Activated effector memory CD4-positive, alpha-beta T cell treated with Interleukin-2 at 50 U/mL for 16 hours (primary cell): ENCODE data around the gene MED12.
A peak's percentile ranks its signal among the peaks of the same experiment; 100 is the strongest.

Experiments
- DNase-seq: peaks from one replicate; pipeline ENCODE4 v3.0.0-alpha.2; 2020

Gene MED12

DNA sequence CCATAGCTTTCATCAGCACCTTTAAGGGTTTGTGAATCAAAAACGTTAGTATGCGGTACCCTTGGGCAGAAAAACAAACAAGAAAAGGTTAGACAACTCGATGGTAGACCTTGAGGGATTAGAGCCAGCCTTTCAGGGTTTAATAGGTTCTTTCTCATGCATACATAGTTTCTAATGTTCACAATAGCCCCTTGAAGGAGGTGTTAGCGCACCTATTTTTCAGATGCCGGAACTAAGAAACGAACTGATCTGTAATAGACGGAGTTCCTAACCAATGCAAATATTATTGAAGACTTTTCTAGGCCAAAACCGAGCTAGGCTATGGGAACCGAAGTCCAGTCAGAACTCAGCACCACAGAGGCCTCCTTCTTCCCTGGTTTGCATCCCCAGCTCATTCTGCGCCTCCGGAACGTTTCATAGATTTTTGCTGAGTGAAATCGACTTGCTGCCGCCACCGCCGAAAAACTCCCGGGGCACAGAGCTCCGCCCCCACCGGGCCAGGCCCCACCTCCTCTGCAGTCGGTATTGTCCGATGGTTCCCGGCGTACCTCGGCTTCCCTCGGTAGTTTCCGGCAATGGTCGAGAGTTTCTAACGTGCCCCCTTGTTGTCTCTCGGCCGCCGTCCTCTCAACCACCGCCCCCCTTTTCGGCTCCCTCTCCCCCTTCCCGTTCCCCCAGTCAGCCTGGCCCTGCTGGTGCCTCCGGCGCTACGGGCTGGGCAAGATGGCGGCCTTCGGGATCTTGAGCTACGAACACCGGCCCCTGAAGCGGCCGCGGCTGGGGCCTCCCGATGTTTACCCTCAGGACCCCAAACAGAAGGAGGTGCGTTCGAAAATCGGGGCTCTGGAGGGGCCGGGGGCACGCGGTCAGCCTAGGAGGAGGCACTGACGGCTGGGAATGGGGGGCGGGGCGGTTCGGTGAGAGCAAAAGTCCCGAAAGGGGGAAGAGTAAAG lies at the start of gene MED12:
Gene MED12, plus strand, starts transcription at position 565 of the 953 bp plus-strand sequence. Its CDS starts 159 bp downstream, at position 724.
- peak; percentile 70 for DNase-seq

DNA sequence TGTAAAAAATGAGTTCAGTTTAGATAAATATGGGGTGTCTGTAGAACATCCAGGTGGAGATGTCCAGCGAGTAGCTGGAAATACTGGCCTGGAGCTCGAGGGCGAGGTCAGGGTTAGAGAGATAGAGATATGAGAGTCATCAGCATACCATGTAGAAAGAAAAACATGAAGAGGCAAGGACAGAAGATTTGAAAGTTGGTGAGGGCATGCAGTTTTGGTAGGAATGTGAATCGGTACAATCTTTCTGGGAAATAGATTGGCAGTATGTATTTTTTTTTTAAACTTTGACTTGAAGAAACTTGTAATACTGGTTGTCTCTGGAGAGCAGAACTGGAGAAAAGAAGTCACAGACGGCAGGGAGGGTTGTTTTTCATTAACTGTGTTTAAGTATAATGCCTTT lies 47.9 kb upstream of the MED12 start:
- no peak for DNase-seq

DNA sequence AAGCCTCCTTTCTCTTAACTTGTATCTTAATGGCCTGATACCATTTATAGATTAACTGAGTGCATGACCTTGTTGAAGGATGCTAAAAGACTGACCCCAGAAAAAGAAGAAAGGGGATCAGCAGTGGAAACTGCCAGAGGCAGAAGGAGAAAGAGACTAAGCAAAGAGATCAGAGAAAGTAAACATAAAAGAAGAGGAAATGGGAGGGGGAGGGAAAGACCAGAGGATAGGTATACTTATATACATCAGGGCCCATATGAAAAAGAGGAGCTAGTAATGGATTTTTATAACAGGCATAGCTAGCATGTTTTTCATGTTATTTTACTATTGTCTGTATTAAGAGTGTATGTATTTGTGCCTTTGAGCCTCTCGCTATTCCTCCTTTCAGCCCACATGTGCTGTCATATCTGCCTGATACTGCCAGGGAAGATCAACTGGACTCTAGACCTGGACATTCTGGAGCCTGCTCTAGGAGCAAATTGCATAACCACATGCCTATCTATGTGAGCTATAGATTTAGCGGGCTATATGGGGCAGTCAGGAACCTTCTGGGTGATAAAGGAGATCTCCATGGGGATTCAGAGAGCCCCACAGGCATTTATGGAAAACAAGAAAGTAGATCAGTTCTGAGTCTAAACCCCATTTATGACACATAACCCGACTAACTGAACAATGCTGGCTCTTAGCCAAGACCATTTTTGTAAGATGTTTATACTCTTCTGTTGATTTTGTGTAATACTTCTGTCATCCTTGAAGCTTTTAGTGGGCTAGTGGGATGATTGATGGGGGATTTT lies 36.9 kb upstream of the MED12 start:
- DNase-seq, result no peak

DNA sequence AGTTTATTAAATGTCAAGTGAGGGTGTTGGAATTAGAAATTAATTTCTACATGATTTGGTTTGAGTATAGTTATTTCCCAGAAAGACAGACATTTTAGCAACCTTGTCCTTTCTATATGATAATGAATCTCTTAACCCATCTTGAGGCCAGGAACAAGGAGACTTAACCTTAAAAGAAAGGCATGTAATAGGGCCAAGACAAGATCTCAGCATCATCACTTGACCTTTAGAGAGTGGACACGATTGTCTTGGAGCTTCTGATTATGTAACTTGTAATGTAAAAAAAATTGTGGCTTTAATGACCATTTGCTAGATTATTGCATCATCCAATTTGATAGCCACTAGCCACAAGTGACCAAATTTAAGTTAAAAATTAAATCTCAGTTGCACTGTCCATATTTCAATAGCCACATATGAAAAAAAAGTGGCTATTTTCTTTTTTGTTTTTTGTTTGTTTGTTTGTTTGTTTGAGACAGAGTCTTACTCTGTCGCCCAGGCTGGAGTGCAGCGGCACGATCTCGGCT lies 36.2 kb upstream of the MED12 start:
- no peak for DNase-seq

DNA sequence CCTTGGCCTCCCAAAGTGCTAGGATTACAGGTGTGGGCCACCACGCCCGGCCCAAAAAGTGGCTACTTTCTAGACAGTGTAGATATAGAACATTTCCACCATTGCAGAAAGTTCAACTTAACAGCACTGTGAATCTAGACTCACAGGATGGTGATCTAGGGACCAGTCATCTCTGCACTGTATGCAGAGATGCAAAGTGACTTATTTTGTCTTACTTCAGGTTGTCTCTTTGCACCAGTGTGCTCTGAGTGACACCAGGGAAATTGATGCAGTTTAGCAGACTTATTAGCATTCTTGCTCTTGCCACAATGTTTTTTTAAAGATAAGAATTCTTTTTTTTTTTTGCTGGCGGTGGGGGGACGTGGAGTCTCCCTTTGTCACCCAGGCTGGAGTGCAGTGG lies 35.6 kb upstream of the MED12 start:
- no peak for DNase-seq

DNA sequence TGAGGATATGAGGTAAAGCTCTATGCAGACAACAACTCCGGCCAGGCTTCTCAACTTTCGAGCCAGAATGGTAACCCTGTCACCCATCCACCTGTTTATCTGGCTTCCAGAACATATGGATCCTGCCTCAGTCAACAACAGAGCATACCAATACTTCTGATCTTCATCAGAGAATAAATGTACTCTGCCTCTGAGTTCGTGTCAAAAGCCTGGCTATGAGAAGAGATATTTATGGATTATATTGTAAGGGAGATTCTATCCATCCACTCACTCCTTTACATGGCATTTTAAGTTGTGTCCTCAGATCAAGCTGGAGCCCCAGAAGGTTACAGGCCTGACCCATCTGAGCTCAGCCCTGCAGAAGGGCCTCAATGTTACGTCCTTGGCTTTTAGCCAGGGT lies 32.5 kb upstream of the MED12 start:
- no peak for DNase-seq

DNA sequence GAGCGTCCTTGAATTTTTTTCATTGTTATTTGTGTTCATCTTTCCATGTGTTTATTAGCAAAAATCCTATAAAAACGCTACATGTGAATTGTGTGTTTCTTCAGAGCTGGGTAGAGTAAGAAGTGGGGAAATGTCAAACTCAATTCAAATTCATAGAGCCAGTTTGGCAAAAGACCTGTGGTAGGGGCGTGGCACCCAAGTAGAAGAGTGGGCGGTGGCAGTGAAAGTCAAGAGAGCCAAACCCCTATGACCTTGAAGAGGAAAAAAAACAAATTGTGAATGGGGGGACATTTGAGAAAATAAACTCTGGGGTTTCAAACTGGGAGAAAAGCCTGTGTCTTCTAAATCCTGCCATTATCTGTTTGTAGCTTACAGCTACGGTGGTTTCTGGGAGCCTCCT lies 27.1 kb upstream of the MED12 start:
- DNase-seq, result no peak

DNA sequence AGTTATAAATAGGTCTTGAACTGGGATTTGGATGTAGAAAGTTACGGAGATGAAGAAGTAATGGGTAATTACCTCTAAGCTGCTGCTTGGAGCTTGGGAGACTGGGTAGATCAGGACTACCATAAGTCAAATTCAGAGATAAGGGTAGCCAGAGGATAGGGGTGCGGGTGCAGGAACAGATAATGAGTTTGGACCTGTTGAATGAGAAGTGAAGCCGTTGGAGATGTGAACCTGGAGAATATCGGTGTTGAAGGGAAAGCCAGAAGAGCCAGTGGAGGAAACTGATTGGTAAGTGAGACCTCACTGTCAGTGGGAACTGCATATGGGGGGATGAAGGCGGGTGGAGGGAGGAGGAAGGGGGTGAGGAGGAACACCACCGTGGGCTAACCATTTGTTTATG lies 23.4 kb upstream of the MED12 start:
- no peak for DNase-seq

DNA sequence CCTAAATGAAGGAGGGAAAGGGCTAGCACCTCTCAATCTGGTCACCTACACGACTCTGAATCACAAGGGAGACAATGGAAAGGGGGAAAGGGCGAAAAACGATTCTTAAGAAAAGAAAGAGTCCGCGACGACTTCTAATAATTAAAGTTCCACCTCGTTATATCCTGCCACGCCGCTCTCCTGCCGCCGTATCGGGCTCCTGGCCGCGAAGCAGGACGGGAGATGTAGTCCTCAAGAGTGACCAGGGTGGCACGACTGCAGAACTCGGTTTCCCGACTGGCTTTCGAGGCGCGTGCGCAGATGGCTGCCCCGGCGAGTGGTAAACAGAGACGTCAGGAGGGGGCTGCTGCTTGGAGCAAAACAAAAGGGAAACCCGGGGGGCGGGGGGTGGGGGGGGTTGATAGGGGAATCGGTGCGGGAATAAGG lies 22.8 kb upstream of the MED12 start, which contains the start of gene FOXO4:
Gene FOXO4, plus strand, starts transcription at position 297 of the 426 bp plus-strand sequence. CDS start 678 bp downstream, outside the sequence.
- peak; percentile 81 for DNase-seq

DNA sequence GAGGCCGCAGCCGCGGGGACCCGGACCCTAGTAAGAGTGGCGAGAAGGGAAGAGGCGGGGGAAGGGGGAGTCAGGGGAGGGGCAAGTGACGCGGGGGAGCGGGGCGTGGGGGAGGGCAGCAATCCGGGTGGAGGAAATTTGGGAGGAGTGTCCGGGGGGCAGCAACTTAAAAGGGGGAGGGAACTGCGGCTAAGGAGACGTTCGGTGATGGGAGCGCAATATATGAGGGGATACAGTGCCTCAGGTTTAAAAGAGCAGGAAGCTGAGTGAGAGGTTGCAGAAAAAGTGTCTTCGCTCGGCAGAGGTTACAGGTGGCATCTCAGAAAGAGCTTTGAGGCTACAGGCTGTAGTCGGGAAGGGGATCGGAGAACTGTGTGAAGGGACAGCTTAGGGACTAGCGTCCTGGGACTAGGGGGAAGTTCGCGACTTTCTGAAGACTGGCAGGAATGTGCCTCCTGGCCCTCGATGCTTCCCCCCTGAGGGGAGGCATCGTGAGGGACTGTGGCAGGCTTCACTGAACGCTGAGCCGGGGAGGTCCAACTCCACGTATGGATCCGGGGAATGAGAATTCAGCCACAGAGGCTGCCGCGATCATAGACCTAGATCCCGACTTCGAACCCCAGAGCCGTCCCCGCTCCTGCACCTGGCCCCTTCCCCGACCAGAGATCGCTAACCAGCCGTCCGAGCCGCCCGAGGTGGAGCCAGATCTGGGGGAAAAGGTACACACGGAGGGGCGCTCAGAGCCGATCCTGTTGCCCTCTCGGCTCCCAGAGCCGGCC lies 22.2 kb upstream of the MED12 start:
- DNase-seq, result no peak

DNA sequence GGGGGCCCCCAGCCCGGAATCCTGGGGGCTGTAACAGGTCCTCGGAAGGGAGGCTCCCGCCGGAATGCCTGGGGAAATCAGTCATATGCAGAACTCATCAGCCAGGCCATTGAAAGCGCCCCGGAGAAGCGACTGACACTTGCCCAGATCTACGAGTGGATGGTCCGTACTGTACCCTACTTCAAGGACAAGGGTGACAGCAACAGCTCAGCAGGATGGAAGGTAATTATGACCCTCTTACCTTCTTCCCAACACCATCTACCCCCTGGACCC lies 21.7 kb upstream of the MED12 start:
- DNase-seq, result no peak

DNA sequence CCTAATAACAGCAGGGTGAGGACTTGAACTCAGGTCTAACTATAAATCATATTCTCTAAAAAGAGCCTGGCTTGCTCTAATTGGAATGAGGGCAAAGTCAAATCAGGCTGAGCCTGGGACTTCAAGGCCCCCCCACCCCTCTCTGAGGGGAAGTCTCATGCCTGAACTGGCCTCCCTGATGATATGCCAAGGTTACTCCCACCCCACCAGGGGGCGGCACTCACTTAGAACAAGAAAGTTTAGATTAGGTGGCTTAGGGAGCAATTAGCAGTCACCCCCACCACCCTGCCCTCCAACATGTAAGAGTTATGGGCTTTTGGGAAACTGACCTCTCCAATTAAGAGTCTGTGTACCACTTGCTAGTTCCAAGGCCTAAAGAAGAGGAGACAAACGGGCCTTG lies 20.1 kb upstream of the MED12 start:
- DNase-seq, result peak; percentile 63

DNA sequence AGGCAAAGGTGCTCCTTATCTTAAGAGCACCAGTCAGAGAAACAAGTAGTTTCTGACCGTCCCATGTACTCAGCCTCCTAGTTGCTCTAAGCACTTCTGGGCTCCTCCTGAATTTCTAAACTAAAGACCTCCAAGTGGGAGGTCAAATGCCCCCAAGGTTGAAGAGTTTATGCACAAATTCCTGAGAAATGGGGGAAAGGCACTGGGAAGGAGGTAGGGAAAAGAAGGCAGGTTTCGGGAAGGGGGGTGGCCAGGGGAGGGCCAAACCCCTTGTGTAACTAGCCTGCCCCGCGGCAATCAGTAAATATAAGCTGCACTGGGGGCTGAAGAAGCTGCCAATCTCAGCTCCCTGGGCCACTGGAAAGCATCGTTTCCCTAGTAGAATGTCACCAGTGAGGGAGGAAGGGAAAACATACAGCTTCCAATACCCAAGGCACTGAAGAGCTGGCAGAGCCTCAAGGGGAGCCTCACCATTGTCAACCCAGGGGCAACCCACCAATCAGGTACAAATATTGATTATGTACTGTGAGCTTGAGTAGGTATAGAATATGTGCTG lies 19.4 kb upstream of the MED12 start:
- DNase-seq, result no peak

DNA sequence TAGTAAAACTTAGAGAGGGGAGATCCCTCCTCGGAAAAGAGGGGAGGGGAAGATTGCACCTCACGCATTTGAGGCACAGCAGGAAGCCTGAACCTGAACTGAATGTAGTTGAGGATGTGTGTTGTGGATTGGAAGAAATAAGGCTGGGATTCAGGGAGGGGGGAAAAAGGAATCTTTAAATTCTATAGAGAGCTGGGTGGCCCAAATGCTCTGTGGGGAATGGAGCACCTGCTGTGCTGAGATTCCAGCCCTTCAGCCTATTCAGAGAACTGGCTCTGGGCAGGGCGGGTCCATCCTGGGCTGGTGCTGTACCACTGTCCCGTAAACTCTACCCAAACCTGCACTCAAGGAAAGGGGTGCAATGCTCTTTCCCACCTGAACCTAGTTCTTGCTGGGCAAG lies 18.7 kb upstream of the MED12 start:
- no peak for DNase-seq

DNA sequence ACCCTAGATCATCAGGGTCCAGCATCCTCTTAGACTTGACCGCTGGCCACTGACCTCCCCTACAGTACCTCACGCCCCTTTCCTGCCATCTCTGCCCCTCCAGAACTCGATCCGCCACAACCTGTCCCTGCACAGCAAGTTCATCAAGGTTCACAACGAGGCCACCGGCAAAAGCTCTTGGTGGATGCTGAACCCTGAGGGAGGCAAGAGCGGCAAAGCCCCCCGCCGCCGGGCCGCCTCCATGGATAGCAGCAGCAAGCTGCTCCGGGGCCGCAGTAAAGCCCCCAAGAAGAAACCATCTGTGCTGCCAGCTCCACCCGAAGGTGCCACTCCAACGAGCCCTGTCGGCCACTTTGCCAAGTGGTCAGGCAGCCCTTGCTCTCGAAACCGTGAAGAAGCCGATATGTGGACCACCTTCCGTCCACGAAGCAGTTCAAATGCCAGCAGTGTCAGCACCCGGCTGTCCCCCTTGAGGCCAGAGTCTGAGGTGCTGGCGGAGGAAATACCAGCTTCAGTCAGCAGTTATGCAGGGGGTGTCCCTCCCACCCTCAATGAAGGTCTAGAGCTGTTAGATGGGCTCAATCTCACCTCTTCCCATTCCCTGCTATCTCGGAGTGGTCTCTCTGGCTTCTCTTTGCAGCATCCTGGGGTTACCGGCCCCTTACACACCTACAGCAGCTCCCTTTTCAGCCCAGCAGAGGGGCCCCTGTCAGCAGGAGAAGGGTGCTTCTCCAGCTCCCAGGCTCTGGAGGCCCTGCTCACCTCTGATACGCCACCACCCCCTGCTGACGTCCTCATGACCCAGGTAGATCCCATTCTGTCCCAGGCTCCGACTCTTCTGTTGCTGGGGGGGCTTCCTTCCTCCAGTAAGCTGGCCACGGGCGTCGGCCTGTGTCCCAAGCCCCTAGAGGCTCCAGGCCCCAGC lies 17.6 kb upstream of the MED12 start:
- no peak for DNase-seq

DNA sequence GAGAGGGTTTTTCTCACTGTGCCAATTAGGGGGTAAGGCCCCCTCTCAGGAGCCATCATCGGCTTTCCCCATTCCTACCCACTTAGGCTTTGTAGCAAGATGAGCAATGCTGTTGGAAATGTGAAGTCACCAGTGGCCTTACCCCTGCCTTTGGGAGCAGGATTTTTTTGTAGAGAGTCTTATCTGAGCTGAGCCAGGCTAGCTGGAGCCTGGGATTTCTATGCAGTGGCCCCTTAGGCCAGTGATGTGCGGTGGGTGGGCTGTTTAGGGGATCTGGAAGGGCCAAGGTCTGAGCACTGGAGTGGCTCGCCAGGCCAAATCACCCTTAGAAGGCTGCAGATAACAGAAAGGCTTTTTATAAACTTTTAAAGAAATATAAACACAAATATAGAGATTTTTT lies 16.1 kb upstream of the MED12 start:
- no peak for DNase-seq

DNA sequence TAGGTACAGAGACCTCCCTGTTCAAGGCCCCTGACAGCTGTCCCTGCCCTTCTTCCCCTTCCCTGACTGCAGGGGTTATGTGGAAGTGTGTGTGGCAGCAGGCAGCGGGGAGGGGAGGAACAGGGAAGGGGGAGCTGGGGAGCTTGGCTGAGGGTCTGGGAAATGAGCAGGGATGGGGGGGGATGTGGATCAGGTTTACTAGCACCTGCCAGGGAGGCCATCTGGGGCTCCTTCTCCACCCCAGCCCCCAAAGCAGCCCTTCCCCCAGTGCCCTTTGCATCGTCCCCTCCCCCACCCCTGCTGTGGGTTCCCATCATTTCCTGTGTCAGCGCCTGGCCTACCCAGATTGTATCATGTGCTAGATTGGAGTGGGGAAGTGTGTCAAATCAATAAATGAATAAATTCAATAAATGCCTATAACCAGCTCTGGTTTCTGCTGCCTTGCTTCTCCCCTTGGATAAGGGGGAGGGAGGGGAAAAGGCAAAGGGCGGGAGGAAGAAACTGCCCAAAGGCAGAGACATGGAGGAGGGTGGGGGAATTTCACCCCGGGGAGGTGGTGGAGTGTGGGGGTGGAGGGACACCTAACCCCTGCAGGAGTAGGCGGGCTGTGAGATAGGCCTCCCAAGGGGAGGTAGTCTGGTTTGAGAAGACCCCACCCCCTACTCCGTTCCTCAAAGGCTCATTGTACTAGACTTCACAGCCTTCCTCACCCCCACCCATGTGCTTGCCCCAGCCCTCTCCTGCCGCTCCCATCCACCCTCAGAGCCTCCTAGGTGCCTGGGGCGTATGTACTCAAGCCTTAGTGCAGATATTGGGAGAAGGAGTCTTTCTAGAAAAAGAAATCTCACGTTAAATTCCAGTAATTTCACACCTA lies 15.0 kb upstream of the MED12 start:
- DNase-seq, result peak; percentile 38

DNA sequence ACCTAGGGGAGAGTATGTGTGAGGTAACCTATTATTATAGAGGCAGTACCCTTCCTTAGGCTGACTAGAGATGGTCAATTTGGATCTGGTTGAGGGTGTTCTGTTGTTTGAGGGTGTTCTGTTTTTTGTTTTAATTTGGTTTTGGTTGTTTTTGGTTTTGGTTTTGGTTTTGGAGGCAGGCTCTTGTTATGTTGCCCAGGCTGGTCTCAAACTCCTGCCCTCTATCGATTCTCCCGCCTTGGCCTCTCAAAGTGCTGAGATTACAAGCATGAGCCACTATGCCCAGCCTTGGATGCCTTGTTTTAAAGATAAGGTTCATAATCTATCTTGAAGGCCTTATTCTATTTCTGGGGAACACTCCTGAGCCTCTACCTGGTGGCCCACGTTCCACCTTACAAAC lies 12.8 kb upstream of the MED12 start:
- no peak for DNase-seq

DNA sequence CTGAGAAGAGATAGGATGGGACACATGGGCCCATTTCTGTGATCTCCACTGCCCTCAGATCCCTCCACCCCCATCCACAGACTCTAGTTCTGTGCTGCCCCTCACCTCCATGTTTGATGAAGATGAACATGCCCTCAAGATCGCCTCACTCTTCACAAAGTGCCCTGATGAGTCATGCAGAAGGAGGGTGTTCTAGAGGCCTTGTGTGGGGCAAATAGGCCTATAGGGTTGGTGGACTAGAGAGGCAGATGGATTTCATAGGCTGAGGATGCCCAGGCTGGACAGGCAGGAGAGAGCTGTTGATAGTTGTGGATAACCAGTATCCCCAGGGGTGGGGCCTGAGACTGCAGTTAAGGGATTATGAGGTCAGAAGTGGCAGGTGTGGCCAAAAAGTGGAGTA lies 12.0 kb upstream of the MED12 start, which contains the start of gene CXorf65:
Gene CXorf65, minus strand, starts transcription at position 314 of the 400 bp plus-strand sequence. Its CDS starts 184 bp downstream, at position 130.
- no peak for DNase-seq

DNA sequence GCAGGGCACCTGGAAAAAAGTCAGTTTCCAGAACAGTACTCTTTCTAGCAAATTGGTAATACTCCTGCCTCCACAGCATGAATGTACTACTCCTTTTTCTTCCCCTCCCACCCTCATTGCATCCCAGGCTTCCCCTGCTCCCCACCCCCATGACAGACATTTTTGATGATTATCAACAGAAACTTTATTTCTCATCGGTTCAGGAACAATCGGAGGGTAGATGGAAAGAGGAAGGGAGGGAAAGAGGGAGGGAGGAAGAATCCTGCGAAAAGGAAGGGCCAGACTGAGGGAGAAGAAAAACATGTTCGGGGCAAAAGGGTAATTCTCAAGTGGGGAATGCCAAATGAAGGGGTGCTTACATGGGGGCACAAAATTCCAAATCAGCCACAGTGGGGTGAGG lies 11.2 kb upstream of the MED12 start:
- no peak for DNase-seq
